GM18511 (cell line): Measurements from ENCODE around the gene RPL18.
"Not testable (repeated sequence)": the region's sequence is repeated elsewhere in the genome, so short reads cannot be mapped to it uniquely, and the experiment has no call there.

ENCODE experiments used
- ATAC-seq: cut with Tn5 transposase; IDR thresholded peaks from one replicate; pipeline ENCODE4 v1.9.1; 2021; ENCODE audit warnings: mild to moderate bottlenecking, moderate library complexity; ENCODE audit not compliant: unreplicated experiment

The RPL18 gene

GRCh38 chr19:48588670-48589401, 30.1 kb downstream of the RPL18 start:
- ATAC-seq = no peak

- ATAC-seq = no peak
These were observed 31.6 kb downstream of the RPL18 start for GRCh38 chr19:48587387-48587786.

GRCh38 chr19:48582168-48582567, 36.8 kb downstream of the RPL18 start:
- ATAC-seq = no peak

- no peak for ATAC-seq
These were observed 40.1 kb downstream of the RPL18 start for GRCh38 chr19:48578891-48579290.

GRCh38 chr19:48577908-48578307, 41.1 kb downstream of the RPL18 start:
- not testable (repeated sequence) for ATAC-seq

GRCh38 chr19:48575931-48576622, 42.9 kb downstream of the RPL18 start:
- ATAC-seq = no peak

- ATAC-seq = no peak
These were observed 45.8 kb downstream of the RPL18 start for GRCh38 chr19:48573163-48573505.

- ATAC-seq = no peak
These were observed 47.4 kb downstream of the RPL18 start for GRCh38 chr19:48571378-48572162.

GRCh38 chr19:48569814-48570213, 49.2 kb downstream of the RPL18 start:
- ATAC-seq = no peak

GRCh38 chr19:48568345-48568886, 50.6 kb downstream of the RPL18 start:
- no peak for ATAC-seq
